ENCODE measurements around the gene LAMA3.

Gene LAMA3

DNA sequence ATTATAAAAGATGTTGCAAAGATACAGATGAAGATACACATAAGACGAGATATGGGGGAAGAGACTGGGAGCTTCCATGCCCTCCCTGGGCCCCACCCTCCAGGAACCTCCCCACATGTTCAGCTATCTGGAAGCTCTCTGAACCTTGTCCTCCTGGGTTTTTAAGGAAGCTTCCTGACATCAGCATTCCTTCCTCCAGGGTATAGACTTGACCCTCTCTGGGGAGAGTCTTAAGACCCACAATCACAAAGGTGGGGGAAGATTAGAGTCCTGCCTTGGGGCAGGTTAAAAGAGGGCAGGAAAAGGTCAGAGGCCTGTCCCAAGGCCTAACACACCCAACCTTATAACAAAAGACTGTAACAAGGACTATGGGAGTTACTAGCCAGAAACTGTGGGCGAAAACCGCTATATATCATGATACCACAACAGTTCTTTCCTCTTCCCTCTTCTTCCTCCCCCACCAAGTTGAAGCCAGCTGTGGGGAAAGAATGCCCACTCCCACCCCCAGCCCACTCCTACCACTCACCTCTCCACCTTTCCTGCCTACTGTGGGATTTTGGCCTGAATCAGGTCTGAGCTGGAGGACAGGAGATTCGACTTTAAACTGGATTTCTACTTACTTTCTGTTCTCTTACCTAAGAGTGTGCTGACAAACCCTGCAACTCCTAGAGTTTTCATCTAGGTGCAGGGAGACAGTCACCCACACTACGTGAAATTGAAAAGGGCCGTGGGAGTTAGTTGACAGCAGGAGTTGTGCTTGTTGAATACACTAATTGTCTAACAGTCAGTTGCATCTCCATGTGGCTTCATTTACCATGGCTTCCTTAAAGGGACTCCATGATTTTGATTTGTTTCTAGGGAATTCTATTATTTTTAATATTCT, 105.0 kb downstream of the LAMA3 start:
- no peak for DNase-seq

DNA sequence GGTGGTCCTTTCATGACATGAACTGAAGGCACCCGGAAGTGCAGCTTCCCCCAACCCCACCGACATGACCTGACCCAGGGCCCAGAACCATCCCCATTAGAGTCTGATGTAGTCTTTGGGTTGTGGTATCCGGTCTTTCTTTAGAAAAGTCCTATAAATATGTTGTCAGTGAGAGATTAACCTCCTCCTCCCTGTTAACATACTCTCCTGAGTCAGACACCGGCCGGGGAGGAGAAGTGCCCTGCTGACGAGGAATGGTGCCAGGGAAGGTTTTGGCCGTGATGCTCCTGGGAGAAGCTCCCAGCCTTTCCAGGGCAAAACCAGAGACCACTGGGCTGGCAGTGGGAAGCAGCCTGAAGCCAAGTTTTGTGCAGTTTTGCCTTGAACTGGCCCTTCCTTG, 109.0 kb downstream of the LAMA3 start:
- DNase-seq: no peak

DNA sequence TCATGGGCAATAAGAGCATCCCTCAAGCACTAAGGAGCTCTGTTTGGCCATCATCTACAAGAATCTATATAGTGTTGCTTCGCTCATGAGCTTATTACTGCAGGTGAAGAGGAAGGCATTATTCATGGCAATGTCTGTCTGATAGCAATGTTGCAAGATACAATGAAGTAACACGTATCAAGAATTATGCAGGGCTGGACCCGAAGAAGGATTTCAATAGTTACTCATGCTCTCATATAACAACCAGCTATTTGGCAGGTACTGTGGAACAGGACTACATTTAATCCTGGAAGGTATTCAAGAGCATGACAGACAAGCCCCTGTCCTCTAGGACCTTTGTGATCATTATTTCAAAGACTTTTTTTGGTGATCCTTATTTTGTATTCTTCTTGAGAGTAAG, 109.6 kb downstream of the LAMA3 start:
- DNase-seq: no peak

DNA sequence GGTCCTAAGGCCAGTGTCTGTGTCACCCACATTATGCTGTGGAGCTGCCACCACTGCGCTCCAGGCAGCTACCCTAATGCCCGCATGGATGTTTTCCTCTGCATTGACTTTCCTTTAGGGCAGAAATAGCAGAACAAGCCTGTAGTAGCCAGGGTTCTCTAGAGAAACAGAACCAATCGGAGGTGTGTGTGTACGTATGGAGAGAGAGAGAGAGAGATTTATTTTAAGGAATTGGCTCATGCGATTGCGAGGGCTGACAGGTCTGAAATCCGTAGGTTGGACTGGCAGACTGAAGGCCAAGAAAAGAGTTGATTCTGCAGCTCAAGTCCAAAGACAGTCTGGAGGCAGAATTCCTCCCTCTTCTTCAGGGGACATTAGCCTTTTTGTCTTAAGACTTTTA, 110.3 kb downstream of the LAMA3 start:
- DNase-seq: no peak

DNA sequence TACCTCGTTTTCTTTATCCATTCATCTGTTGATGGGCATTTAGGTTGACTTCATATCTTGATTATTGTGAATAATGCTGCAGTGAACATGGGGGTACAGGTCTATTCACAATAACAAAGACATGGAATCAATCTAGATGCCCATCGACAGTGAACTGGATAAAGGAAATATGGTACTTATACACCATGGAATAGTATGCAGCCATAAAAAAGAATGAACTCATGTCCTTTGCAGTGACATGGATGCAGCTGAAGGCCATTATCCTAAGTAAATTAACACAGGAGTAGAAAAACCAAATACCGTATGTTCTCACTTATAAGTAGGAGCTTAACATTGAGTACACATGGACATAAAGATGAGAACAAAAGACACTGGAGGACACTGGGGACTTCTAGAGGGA, 111.6 kb downstream of the LAMA3 start:
- no peak for DNase-seq

DNA sequence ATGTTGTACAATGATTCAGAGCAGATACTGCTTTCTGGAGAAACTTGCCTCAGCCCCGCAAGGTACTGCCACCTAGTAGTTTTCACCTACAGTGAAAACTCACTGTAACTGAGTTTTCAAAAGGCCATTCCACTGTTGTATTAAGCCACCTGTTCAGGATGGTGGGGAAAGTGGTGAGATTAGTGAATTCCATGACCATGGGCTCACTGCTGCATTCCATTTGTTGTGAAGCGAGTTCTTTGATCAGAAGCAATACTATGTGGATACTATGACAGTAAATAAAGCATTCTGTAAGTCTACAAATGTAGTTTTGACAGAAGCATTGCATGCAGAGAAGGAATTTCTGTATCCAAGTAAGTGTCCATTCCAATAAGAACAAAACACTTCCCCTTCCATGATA, 113.6 kb downstream of the LAMA3 start:
- no peak for DNase-seq

DNA sequence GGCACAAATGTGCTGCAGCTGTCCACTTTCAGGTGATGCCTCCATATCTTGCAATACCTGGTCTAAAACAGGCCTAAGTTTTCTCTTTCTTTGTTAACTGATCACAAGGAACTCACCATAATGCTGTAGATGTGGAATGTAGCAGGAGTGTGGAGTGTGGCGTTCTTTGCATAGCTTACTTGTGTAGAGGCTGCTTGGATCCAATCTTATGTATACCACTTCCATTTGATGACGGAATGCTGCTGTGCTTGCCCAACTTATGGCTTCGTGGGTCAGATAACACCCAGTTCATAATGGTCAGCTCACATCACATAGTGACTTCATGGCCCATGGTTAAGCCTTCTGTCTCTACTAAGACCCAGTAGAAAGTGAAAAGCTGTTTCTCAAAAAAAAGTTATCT, 114.5 kb downstream of the LAMA3 start:
- DNase-seq: no peak

DNA sequence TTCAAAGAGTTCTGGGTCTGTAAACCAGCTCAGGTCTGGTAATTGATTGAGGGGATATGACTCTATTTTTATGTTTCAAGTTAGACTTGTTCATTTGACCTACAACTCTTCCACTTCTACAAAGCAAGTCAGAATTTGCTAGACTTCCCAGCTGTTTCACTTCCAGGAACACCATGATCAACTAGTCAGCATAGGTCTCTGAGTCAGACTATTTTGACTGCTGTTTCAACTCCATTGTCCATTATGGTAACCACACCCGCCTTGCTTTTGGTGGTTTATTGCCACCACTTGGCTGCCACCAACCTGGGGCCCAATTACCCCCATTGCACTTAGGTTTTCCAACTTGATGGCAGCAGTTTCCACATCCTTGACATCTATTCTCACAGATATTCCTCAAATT, 116.6 kb downstream of the LAMA3 start:
- no peak for DNase-seq

DNA sequence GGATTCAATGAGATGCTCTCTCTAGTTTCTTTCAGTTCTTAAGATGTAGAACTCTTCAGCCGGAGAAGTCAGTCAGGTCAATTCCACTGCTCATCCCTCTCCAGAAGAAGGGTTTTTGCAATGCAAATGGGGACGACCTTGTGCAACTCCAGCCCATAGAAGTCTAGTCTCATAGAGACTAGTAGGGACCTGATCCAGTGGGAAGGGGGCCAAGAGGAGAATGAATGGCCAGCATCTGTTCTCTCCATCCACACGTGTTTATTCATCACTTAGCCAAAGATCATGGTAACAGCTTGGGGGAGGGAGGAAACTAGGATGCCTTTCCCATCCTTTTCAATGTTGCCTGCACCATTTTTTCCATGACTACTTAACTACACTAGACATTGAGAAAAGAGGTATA, 120.2 kb downstream of the LAMA3 start:
- DNase-seq: no peak

DNA sequence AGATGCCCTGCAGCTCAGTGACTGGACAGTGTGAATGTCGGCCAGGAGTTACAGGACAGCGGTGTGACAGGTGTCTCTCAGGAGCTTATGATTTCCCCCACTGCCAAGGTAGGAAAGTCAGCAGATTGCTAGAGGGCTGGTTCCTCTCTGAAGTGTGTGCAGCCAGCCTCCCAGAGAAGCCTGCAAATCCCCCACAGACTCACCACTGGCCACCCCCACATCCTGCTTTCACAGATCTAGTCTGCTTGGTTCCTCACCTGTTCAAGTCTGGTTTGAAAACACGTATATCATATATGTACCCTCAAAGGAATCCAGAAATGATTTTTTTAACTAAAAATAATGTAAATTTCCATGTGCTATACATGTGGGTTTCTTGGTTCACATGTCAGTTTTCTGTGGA, 121.1 kb downstream of the LAMA3 start:
- DNase-seq: no peak

DNA sequence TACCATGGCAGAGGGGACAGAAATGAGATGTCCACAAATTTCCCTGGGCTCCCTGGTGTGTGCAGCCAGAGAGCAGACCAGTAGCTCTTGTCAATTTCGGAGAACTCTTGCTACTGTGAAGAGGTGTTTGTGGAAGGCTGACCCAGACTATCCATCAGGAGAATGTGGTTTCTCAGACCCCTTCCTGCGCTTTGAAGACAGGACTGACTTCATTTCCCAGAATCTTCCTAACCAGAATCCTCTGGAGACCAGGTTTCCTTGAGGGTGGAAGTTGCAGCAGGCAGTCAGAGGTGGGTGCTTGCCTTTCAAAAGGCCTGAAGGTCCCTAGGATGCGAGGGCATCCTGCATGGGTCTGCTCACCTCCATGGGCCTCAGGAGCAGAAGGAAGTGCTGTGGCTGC, 121.9 kb downstream of the LAMA3 start:
- no peak for DNase-seq

DNA sequence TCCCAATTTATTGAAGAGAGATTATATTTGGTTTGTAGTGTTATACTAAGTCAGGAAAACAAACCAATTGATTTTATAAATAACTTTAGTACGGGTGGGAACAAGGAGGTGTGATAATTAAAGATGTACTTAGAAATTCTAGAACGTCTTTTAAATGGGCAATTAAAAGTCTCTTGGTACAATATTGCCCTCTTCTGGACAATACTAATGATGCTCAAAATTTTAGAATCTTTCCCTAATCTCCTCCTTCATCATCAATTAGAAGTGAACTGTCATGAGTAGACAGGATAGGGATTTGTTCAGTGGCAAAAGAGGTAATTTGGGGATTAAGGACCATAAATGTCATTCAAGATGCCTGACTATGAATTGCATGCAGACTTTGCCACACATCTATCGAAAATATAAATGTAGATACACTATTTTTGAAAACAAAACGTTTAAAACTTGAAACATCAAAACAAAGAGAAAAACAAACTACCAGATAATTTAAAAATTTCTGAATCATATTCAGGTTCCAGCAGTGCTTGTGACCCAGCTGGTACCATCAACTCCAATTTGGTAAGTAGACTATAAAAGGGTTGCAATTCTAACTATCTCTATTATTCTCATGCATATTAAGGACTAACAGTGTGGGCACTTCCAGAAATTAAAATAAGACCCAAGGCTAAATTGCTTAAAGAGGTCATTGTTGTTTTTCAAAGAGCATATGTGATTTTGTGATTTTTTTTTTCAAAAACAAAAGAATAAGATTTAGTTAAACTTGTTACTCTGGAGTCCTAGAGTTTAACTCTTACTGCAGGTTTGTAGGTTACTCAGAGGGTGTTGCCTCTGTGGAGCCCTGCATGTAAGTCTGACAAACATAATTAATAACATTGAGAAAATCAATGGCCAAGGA, 123.5 kb downstream of the LAMA3 start:
- DNase-seq: no peak

DNA sequence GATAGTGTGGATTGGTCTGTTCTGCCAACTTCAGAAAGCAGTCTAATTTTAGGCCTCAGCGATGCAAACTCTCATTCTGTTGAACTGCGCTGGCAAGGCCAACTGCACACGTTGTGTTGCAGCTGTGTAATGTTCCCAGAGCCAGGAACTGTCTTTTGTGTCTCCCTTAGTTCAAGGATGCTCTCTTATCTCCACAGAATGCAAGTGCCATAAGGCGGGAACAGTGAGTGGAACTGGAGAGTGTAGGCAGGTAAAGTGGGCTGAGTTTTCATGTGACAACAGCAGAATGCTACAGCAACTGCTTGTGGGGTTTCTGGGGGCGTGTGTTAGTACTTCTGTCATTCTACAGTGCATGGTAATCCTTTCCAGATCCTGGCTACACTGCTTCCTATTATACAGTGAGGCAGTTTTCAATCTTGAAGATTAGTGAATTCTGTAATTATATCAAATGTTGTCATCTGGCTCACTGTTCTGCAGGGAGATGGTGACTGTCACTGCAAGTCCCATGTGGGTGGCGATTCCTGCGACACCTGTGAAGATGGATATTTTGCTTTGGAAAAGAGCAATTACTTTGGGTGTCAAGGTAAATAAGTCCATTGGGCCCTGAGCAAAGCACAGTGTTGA, 125.8 kb downstream of the LAMA3 start:
- DNase-seq: no peak

DNA sequence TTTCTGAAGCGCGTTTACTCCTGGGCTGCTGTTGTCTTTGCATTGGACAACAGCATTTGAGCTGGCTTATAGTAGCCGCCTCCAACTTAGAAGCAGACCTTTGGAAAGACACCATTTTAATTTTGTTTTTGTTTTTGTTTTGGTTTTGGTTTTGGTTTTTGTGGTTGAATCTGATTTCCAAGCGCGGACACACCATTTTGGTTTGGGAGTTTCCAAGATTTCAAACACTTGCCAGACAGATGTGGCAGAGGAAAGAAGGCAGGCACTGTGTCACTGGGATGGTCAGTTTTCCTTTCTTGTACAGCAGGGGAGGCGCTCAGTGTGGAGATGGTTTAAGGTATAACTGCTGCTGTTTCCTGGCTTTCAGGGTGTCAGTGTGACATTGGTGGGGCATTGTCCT, 126.8 kb downstream of the LAMA3 start:
- no peak for DNase-seq

DNA sequence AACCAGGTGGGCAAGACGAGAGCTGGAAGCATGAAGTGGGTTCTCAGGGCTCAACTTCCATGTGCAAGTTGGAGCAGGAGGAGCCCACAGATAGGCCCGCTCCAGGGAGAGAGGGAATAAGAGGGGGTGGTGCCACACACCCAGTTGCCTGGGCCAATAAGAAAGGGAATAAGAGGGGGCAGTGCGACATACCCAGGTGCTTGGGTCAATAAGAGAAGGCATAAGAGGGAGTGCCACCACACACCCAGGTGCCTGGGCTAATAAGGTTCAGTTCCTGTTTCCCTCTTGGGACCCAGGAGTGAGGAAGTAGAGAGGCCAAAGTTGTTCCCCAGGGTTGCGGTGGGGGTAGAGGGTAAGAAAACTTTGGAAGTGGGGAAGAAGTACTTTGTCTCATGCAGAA, 127.5 kb downstream of the LAMA3 start:
- no peak for DNase-seq

DNA sequence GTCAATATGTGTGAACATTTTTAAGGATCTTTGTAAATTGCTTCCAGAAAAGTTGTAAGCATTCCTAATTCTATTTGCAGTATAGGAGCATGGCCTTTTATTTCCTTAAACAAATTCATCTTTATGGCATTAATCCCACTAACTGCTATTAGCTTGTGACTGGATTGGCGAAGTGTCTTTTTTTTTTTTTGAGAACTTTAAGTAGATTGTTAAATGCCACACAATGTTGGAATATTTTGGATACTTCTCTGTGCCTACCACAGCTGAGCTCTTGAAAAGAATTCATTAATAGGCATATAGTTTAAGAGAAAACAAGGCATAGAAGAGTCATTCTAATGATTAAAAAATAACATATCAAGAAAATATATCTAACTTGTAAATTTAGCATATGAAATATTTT, 129.7 kb downstream of the LAMA3 start:
- no peak for DNase-seq

DNA sequence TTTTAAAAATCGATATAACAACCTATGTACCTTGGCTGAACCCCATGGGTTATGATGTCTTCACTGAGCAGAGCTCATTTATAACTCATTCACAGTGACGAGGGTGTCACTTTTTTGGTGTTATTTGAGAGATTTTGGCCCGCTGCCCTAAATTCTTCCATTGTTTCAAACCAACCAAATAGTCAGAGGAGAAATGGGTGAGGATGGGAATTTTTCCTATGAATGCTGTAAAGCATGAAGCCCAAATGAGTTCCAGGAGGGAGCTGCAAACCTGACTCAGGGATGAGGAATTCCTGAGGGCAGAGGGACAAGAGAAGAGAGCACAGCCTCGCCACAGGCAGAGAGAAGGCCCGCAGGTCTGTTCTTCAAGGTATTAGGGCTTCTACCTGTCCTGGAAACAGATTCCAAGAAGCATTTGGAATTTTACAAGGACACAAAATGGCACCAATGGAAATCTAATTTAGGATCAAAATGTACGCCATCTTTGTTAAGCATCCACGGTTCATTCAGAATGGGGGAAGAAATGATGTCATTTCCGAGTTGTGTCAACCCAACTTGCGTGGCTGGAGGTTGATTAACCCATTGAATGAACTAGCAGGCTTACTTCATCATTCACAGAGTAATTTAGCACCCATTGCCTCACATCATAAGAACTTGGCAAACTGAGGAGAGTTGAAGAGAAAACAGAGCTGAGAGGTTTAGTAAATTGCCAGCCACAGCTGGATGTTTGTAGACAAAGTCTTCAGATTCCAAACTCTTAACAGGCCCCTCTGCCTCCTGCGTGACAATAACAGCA, 133.5 kb downstream of the LAMA3 start:
- no peak for DNase-seq

DNA sequence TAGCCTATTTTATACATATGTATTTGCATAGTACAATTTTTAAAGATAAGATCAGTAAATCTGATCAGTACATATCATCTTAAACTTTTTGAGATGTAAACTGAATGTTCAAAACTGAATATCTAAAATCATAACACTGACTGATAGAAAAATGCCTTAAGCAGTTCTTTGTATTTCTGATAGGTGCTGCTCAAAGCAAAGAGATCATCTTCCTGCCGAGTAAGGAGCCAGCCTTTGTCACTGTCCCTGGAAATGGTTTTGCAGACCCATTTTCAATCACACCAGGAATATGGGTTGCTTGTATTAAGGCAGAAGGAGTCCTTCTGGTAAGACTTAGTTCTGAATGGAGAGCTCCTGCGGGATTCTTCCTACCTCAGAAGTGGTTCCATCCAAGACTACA, 135.0 kb downstream of the LAMA3 start:
- no peak for DNase-seq

DNA sequence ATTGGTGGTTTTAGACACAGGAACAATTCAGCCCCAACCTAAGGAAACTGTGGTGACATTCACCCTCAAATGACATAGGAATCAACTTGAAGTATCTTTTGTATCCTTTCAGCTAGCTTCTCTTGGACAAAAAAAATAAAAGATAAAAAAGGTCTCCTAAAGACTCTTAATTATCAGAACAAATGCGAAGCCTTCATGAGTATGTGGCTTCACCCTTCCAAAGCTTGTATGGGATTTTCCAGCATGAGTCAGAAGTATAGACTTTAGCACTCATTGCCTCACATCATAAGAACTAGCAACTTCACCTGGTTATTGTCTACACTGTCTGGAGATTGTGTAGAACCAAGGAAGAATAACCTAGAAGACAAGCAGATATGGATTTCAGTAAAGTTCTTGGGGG, 135.4 kb downstream of the LAMA3 start:
- no peak for DNase-seq

DNA sequence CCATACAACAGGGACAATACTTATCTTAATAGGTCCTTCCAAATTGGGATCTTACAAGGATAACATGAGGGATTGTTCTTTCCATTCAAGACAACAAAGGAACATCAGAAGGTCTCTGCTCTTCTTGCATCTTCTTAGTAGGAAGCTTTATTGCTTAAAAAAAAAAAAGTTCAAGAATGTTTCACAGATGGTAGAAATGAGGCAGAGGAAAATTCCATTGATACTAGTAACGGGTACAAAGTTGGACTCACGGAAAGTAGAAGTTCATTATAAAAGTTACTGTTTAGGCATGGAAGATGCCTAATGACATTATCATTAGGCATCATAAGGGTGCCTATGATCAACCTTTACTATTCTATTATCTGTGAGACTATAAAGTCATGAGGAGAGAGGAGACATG, 136.2 kb downstream of the LAMA3 start:
- no peak for DNase-seq

DNA sequence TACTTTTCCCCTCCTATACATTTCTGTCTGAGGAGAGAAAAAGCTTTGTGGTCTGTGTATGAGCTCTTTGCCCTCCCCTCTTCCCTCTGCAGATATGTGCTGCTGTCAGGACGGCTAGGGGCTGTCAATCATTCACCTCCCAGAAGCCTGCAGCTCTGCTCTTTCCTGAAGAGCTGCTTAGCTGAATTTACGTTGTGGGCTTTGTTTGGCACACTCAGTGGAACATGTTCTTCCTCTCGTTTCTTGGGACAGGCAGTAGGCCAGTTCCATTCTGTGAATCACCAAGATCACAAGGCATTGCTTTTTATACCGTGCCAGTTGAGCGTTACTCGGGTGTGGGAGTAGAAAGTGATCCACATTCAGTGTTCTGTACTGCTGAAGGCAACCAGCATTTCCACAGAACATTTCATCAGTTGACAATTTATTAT, 136.7 kb downstream of the LAMA3 start:
- DNase-seq: no peak

DNA sequence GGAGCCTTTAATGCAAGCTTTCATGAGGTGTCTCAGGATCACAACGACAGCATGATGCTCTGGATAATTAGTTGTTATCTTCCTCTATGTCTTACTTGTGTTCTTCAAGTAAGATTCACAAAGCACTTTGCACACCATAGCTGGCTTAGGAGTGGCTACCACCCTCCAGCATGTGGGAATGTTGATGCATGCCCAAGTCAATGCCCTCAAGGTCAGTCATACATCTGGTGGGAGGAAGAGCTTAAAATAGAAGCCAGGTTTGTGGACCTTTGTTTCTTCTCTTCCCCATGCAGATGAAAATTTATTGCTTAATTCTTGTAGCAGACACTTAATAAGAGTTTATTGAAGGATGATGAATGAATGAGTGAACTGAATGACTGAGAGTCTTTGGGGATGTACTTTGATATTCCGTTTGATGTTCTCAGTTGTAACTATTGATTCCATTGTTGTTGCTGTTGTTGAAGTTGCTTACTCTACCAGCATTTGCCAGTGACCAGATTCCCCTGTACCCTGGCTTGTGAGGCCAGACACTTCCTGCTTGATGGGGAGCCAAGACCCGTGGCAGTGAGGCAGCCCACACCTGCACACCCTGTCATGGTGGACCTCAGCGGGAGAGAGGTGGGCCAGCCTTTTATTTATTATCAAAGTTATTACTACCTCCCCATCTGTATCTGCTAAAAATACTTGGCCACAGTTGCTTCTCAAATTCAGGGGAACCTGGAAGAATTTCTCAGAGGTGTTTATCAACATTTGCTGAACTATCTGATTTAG, 137.8 kb downstream of the LAMA3 start:
- DNase-seq: no peak
